H1 (cell line): ENCODE data around the gene GGT6.
A peak's percentile ranks its signal among the peaks of the same experiment; 100 is the strongest.

Experiments
- CTCF ChIP-seq, 3 experiments: IDR thresholded peaks; 1 replicate in 2 of 3; 2 replicates in 1 of 3; pipeline versions ENCODE4 v1.5.1 to v1.6.1; 2011; ENCODE audit warnings: low read length in 3 of 3, mild to moderate bottlenecking in 3 of 3, inconsistent platforms in 2 of 3, low read depth in 1 of 3, moderate library complexity in 1 of 3; ENCODE audit not compliant: insufficient read depth in 1 of 3; ENCODE audit errors: control extremely low read depth in 1 of 3
- EZH2 ChIP-seq: fragments of 200-600 bp; sonication (generic); IDR thresholded peaks from 2 replicates; pipeline ENCODE4 v1.7.1; 2012; ENCODE audit warnings: low read depth, mild to moderate bottlenecking, moderate library complexity, low read length, inconsistent platforms; ENCODE audit not compliant: severe bottlenecking
- JUND ChIP-seq: IDR thresholded peaks from 2 replicates; pipeline ENCODE4 v1.6.1; 2011; ENCODE audit warnings: mild to moderate bottlenecking, improper control_type of control experiment, low read length
- POLR2AphosphoS5 ChIP-seq: IDR thresholded peaks from 2 replicates; pipeline ENCODE4 v1.6.1; 2011; ENCODE audit warnings: low read depth, low read length
- SIX5 ChIP-seq: IDR thresholded peaks from 2 replicates; pipeline ENCODE4 v1.6.1; 2011; ENCODE audit warnings: mild to moderate bottlenecking, low read depth, low read length
- SP4 ChIP-seq: IDR thresholded peaks from 2 replicates; pipeline ENCODE4 v1.6.1; 2012; ENCODE audit warnings: low read length, inconsistent platforms
- SRF ChIP-seq: IDR thresholded peaks from 2 replicates; pipeline ENCODE4 v1.6.1; 2011; ENCODE audit warnings: mild to moderate bottlenecking, low read depth, low read length, moderate library complexity

- no peak for TF ChIP-seq POLR2AphosphoS5
- no peak for TF ChIP-seq SP4
- no peak for TF ChIP-seq SRF
- TF ChIP-seq JUND: no peak
- no peak for TF ChIP-seq SIX5
- TF ChIP-seq EZH2: no peak
- peak; percentile 61 to 88 (median 78) for TF ChIP-seq CTCF (IDR thresholded peaks at IDR 0.05; ENCODE audit: control extremely low read depth in 1 of 3, insufficient read depth in 1 of 3, low read depth in 1 of 3, low read length in 3 of 3)
Observed at GRCh38 chr17:4565209-4566141, 5.1 kb upstream of the GGT6 start.
